ENCODE results near the gene SYCP2.
"Not testable (repeated sequence)": the region's sequence is repeated elsewhere in the genome, so short reads cannot be mapped to it uniquely, and the experiment has no call there.

The SYCP2 gene

GRCh38 chr20:59933296-59933848 lies at the start of gene SYCP2:
TSS of gene SYCP2 (minus strand) at chr20:59933637. CDS start at chr20:59922413, 11,224 bp downstream.
- in situ Hi-C loops (cut with MboI; ENCODE audit: low sequenced_read_pairs), result no loop called here

DNA sequence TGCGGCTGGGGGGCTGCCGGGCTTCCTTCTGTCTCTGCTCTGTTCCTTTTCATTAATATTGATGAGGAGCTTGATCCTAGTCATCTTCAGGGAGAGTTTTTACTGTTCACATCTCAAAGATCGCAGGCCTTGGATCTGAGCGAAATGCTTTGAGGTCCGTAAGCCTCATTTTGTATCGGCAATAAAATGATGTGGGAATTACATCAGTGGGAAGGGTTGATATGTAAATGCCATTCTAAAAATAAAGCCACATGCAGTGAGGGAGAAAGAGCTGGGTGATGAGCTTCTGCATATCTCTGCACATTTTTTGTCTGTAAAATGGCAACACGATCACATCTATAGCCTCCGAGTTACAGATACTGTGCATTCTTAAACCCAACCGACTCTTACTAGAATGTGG lies 49.6 kb upstream of the SYCP2 start:
- in situ Hi-C loops (cut with MboI; ENCODE audit: low sequenced_read_pairs), result no loop called here

- in situ Hi-C loops (cut with MboI; ENCODE audit: low sequenced_read_pairs), result no loop called here
Observed at GRCh38 chr20:59977086-59977485, 43.6 kb upstream of the SYCP2 start.

- in situ Hi-C loops (cut with MboI; ENCODE audit: low sequenced_read_pairs), result no loop called here
Observed at GRCh38 chr20:59976156-59976782, 42.8 kb upstream of the SYCP2 start.

DNA sequence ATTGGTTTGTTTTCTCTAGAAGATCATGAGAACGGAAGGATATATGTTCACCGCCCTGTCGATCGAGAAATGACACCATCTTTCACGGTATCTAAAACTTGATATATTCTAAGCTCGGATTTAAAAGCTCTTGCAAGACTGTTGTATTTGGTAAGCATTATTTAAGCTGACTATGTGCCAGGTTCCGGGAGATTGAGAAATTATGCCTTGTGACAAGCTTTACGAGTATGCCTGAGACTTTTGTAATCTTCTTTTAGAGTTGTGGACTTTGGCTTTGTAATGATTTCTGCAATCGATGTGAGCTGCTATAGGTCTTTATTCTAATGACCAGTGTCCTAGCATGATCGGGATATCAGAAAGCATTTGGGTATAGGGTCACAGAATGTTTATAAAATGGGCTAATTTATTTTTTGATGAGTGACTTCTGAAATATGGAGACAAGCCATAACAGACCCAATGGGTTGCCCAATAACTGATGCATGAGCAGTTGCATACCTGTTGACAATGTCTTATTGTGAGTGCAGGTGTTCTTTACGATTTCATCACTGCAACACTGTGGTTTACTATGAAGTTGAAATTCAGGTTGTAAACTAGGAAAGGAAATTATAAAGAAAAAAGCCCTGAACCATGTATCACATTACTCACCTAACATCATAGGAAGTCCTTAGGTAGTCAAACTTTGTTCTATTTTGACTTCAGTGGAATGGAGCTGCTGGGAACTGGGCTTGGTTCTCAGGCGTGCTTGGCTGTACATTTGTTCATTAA lies 38.8 kb upstream of the SYCP2 start:
- in situ Hi-C loops (cut with MboI; ENCODE audit: low sequenced_read_pairs), result no loop called here

- in situ Hi-C loops (cut with MboI; ENCODE audit: low sequenced_read_pairs), result no loop called here
Observed at GRCh38 chr20:59971428-59971827, 38.0 kb upstream of the SYCP2 start.

- in situ Hi-C loops (cut with MboI; ENCODE audit: low sequenced_read_pairs), result no loop called here
Observed at GRCh38 chr20:59966428-59966827, 33.0 kb upstream of the SYCP2 start.

GRCh38 chr20:59962155-59962554 lies 28.7 kb upstream of the SYCP2 start:
- in situ Hi-C loops (cut with MboI; ENCODE audit: low sequenced_read_pairs), result no loop called here

DNA sequence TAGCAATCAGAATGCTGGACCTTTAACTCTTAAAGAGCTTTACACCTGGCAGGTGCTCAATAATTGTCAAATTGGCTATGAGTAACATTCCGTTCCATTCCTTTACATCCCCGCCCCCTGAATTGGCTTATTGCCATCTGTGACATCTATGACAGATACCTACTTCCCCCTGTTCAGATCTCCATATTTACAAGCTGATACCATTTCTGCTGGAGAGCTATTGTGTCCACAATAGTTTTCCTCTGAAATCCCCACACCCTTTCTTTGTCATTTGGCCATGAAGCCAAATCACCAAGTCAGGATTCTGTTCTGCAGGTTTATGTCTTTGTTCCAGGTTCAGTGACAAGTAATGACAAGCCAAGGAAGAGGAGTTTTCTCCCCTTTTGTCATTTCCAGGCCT lies 28.0 kb upstream of the SYCP2 start:
- in situ Hi-C loops (cut with MboI; ENCODE audit: low sequenced_read_pairs), result no loop called here

DNA sequence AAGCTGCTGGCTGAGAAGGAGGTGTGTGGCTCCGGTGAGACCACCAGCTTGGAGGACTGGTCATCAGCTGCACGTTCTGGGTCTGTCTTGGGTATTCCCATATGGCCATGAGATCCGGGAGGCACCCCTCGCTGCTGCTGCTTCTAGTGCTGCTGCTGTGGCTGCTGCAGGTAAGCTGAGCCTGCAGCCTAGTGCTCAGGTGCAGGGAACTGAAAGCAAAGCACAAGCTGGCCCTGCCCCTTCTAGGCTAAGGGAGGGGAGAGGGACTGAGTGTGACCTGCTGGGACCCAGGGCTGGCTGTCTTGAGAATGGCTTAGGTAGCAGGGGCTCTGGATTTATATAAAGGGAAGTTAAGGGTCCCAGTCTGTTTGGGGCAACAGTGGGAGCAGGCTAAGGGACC lies 25.2 kb upstream of the SYCP2 start:
- in situ Hi-C loops (cut with MboI; ENCODE audit: low sequenced_read_pairs), result no loop called here

GRCh38 chr20:59958123-59958522 lies 24.7 kb upstream of the SYCP2 start, which contains the start of gene CDH26:
TSS of gene CDH26 (plus strand) at chr20:59958423. CDS start at chr20:59958727, 304 bp downstream.
- in situ Hi-C loops (cut with MboI; ENCODE audit: low sequenced_read_pairs), result no loop called here

GRCh38 chr20:59957568-59957967 lies 24.1 kb upstream of the SYCP2 start:
- in situ Hi-C loops (cut with MboI; ENCODE audit: low sequenced_read_pairs), result not testable (repeated sequence)

DNA sequence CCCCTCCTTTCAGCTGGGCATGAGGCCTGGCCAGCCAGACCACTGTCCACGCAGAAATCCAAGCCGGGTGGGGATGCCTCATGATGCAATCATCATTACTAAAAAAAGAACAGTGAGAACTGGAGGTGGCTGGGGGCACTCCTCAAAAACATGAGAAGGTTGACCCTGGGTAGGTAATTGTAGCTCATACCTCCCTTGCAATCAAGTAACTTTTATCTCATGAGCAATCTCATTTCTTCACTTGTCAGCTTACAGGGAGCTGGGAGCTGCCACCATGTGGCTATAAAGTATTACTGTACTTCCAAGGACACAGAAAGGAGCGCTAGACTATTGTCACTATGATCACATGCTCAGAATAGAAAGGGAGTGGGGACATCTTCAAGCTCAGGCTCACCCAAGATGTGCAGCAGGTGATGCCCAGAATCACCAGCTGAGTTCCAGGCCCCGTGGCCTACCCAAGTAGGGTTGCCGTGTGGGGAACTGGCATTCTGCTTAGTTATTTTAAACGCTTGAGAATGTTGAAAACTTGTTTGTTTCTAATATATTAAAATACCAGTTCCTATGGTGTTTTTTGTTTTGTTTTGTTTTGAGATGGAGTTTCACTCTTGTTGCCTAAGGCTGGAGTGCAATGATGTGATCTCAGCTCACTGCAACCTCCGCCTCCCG lies 21.8 kb upstream of the SYCP2 start:
- in situ Hi-C loops (cut with MboI; ENCODE audit: low sequenced_read_pairs), result no loop called here

DNA sequence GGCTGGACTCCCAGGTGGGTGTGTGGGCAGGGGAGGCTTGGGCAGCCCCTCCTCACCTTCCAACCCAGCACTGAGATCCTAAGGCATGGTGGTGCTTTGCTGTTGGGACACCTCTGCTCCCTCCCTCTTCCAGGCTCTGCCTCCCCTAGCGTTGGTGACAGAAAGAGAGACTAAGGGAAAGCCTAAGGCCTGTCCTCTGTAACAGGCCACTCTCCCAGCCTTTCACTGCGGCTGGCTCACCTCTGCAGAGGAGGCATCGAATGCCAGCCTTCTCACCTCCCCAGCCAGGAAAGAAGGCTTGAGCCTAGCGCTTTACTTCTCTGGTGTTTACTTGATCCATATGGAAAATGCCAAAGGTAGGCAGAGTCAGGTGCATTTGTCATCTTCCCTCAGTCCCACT lies 21.3 kb upstream of the SYCP2 start:
- in situ Hi-C loops (cut with MboI; ENCODE audit: low sequenced_read_pairs), result no loop called here

GRCh38 chr20:59949911-59950310 lies 16.5 kb upstream of the SYCP2 start:
- in situ Hi-C loops (cut with MboI; ENCODE audit: low sequenced_read_pairs), result no loop called here

- in situ Hi-C loops (cut with MboI; ENCODE audit: low sequenced_read_pairs), result no loop called here
Observed at GRCh38 chr20:59948828-59949720, 15.6 kb upstream of the SYCP2 start.

DNA sequence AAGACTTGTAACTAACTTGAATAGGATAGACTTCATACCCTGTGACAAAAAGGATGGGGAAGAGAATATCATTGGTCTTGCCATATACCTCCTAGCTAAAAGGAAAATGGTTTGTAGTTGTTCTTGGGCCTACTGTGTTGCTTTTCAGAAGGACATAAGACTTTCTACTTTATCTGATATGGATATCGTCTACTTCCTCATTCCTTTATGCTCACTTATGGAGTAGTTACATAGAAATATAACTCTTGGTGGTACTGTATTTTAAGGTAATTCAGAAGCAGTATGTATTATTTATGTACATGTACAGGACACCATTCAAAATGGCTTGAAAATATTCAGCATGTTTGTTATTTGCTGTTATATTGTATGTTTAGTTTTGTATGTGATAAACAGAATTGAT lies 14.8 kb upstream of the SYCP2 start:
- in situ Hi-C loops (cut with MboI; ENCODE audit: low sequenced_read_pairs), result no loop called here

GRCh38 chr20:59947376-59947775 lies 13.9 kb upstream of the SYCP2 start:
- in situ Hi-C loops (cut with MboI; ENCODE audit: low sequenced_read_pairs), result no loop called here

DNA sequence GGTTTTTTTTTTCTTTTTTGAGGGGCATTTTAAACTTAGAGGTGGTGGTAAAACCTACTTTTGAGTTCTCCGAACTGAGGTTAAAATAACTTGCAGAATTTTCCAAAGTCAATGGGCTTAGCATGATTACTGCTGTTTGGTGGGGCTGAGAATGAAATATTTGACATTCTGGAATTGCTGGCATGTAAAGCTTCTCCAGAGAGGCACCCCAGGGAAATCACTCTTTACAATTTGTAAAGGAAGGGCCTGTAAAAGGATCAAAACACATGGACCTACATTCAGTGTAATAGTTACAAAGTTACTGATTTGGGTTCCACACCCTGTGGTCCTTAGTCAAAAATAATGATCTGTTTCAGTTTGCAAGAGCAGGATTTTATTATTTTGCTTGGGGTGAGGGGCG lies 12.3 kb upstream of the SYCP2 start:
- in situ Hi-C loops (cut with MboI; ENCODE audit: low sequenced_read_pairs), result no loop called here

DNA sequence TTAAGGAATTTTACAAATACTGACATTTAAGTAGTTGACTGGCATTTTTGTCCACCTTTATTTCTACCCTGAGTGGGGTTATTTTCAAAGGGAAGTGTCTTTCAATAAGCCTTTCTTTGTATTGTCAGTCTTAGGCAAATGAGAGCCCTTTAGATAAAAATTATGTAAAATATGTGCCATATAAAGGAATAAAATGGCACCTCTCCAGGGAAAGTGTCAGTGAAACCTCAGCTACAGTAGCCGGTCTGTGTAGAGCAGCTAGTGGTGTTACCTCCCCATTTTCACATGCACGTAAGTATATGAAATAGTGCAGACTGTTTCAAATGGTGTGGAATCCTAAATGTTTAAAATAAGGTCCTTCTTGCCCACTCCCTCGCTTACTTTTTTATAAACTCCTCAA lies 11.7 kb upstream of the SYCP2 start:
- in situ Hi-C loops (cut with MboI; ENCODE audit: low sequenced_read_pairs), result no loop called here

DNA sequence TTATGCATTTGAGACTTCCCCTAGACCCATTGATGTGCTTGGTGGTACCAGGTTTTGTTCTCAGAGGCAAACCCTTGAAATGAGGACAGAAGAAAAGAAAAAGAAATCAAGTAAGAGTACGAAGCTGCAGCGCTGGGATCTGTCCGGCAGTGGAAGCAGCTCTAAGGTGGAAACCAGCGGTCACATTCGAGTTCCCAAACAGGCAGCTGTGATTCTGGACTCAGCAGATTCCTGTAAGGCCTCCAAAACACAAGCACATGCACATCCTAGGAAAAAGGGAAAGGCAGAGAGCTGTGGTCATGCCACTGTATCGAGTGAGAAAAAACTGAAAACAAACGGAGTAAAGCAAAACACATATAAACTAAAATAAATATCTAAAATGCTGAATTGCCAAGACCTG lies 11.3 kb upstream of the SYCP2 start:
- in situ Hi-C loops (cut with MboI; ENCODE audit: low sequenced_read_pairs), result no loop called here
